Gastroesophageal sphincter (tissue), 3 donors: ENCODE measurements around the gene CAPN12.

ENCODE experiments used
- CTCF ChIP-seq, 4 experiments: fragments of 200-600 bp in 2 of 4; fragments of 450-650 bp in 2 of 4; sonication (generic) in 1 of 4; IDR thresholded peaks; one replicate each; pipeline ENCODE4 v1.5.1; 2017 to 2019; ENCODE audit warnings: antibody characterized with exemption in 4 of 4, mild to moderate bottlenecking in 2 of 4, moderate library complexity in 2 of 4
- EP300 ChIP-seq: sonication (generic); formaldehyde crosslinking; IDR thresholded peaks from one replicate; pipeline ENCODE4 v1.6.1; 2017; ENCODE audit warnings: antibody characterized with exemption, mild to moderate bottlenecking
- POLR2A ChIP-seq, 2 donors: fragments of 450-650 bp; IDR thresholded peaks; one replicate each; pipeline ENCODE4 v1.6.1; 2017; ENCODE audit warnings: antibody characterized with exemption in 2 of 2, mild to moderate bottlenecking in 2 of 2, moderate library complexity in 1 of 2

- no peak for TF ChIP-seq POLR2A (IDR thresholded peaks at IDR 0.05)
- TF ChIP-seq CTCF (IDR thresholded peaks at IDR 0.05) = no peak
- TF ChIP-seq EP300 = no peak
Observed at GRCh38 chr19:38741670-38742069, 2.6 kb downstream of the CAPN12 start.
